ENCODE data around the gene YPEL4. TPM values are rescaled to one million over a fixed set of nuclear protein-coding genes. Genes with fewer than 3 reads are reported as not detected.

The YPEL4 gene
- total RNA-seq, 1 donor = 1.3 TPM

DNA sequence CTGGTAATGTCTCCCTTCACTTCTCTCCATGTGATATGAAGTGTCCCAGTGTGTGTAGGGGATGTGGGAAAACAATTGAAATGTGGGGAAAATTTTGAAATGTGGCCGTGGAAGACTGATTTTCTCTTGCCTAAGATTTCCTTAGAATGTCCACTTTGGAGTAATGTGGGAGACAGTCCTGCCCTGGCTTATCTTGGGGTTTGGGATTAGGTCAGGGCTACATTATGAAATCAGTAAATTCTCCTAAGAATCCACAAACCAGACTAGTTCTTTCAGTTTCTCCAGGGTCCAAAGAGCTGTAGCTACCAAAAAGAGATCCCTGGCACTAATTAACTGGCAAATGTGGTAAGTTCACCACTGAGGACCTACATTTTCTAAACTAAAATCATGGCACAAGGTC, 22.8 kb downstream of the YPEL4 start:
- Histone ChIP-seq H3K4me3 (ENCODE audit: low read length) (no peak overlapping the region), H3K27me3 (ENCODE audit: insufficient read depth, low read length) (no peaks in the 10 kb centered on the region), H3K9me3 (ENCODE audit: low read depth, low read length) (no peaks in the 10 kb centered on the region), H3K4me1 (ENCODE audit: insufficient read depth, low read length) (no peaks in the 10 kb centered on the region)

DNA sequence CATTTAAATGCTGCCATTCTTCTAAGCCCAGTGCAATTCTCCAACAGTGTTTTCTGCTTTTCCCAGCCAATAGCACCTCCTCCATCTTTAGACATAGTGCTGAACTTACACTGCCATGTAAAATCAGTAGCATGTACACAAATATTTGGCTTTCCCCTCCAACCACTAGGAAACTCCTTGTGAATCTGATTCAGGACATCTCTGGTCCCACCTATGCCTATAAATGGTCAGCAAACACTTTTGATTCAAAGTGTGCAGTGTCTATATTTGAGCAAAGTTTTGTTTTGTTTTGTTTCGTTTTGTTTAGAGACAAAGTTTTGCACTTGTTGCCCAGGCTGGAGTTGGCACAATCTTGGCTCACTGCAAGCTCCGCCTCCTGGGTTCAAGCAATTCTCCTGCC, 24.8 kb downstream of the YPEL4 start:
- Histone ChIP-seq H3K4me3 (ENCODE audit: low read length) (no peak overlapping the region), H3K4me1 (ENCODE audit: insufficient read depth, low read length) (no peaks in the 10 kb centered on the region), H3K27me3 (ENCODE audit: insufficient read depth, low read length) (no peaks in the 10 kb centered on the region), H3K9me3 (ENCODE audit: low read depth, low read length) (peaks cover 6% of the 10 kb centered on the region)

DNA sequence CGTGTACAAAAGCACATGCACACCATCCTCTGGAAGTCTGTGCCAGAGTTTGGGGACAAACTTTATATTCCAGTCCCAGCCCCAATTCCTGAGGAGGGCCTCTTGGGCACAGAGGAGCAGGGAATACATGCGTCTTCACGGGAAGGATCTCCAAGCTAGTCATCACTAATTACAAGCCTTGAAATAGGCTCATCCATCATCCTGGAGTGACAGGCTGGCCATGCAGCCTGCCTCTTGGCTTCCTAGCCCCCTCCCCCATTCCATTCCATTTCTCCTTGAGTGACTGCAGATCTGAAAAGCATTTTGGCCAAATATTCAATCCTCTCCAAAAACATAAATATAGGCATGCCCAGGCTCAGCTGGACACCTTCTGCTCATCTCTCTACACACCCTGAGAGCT, 27.4 kb downstream of the YPEL4 start:
- peaks cover 12% of the 10 kb centered on the region for H3K9me3 ChIP-seq (ENCODE audit: low read depth, low read length)
- no peak overlapping the region for H3K4me3 ChIP-seq (ENCODE audit: low read length)
- H3K27me3 ChIP-seq (ENCODE audit: insufficient read depth, low read length) = no peaks in the 10 kb centered on the region
- H3K4me1 ChIP-seq (ENCODE audit: insufficient read depth, low read length) = no peaks in the 10 kb centered on the region

- H3K27me3 ChIP-seq (ENCODE audit: insufficient read depth, low read length) = no peaks in the 10 kb centered on the region
- H3K9me3 ChIP-seq (ENCODE audit: low read depth, low read length) = peaks cover 12% of the 10 kb centered on the region
- H3K4me3 ChIP-seq (ENCODE audit: low read length) = no peak overlapping the region
- no peaks in the 10 kb centered on the region for H3K4me1 ChIP-seq (ENCODE audit: insufficient read depth, low read length)
These were observed 29.2 kb downstream of the YPEL4 start for GRCh38 chr11:57620467-57620866.

DNA sequence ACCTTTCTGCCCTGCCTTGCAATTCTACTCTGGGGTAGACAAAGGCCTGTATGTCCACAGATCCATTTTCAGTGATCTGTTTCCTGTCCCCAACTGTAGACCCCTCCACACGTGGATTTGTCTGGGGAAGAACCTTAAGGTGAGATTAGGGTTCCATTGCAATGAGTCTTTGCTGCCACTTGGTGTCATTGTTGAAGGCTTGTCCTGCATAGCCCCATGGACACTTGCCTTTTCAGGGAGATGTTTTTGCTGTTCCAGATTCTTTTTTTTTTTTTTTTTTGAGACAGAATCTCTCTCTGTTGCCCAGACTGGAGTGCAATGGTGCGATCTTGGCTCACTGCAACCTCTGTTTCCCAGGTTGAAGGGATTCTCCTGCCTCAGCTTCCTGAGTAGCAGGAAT, 30.4 kb downstream of the YPEL4 start:
- Histone ChIP-seq H3K9me3 (ENCODE audit: low read depth, low read length) (peaks cover 12% of the 10 kb centered on the region), H3K4me1 (ENCODE audit: insufficient read depth, low read length) (no peaks in the 10 kb centered on the region), H3K4me3 (ENCODE audit: low read length) (no peak overlapping the region), H3K27me3 (ENCODE audit: insufficient read depth, low read length) (no peaks in the 10 kb centered on the region)

DNA sequence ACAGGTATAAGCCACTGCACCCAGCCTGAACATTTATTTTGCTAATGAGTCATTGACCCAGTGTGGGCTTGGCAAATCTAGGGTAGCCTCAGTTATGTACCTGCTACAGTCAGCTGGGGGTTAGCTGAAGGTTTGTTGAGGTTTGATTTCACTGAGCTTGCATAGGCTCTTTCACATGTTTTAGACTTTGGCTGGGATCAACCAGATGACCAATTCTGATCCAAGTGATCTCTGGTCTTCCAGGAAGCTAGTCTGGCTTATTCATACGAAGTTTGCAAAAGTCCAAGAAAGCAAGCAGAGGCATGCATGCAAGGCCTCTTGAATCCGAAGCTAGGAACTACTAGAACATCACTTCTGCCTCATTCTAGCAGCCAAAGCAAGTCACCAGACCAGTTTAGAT, 31.3 kb downstream of the YPEL4 start:
- H3K4me3 ChIP-seq (ENCODE audit: low read length) = no peak overlapping the region
- peaks cover 12% of the 10 kb centered on the region for H3K9me3 ChIP-seq (ENCODE audit: low read depth, low read length)
- no peaks in the 10 kb centered on the region for H3K27me3 ChIP-seq (ENCODE audit: insufficient read depth, low read length)
- H3K4me1 ChIP-seq (ENCODE audit: insufficient read depth, low read length) = no peaks in the 10 kb centered on the region

DNA sequence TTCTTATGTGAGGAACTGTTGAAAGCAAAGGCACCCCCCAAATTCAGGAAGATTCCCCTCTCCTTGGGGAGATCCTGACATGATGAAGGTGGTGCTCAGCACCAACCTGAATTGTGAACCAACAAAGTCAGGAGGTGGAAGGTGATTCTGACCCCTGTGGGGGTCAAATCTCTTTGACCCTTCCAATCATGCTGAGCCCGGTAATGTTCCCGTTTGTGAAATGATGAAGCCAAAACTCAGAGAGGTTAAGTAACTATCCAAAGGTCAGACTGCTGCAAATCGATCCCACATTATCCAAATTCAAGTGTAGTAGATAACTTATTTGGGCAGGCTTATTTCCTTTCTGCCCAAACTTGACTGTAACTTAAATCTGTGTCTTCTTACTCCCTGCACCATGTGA, 33.1 kb downstream of the YPEL4 start:
- no peak overlapping the region for H3K4me3 ChIP-seq (ENCODE audit: low read length)

DNA sequence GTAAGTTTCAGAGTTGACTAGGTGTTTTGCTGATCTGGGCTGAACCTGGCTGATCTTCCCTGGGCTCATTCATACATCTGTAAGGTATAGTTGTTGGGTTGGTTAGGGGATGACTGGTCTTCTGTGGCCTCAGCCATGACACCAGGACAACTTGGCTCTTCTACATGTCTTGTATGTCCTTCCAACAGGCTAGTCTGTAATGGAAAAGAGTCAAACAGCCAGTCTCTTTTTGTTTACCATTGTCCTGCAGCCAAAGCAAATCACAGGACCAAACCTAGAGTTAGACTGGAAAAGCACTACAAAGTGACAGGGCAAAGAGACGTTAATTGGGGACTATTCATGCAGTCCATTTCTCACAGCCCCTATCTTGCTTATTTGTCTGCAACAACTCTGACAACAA, 34.4 kb downstream of the YPEL4 start:
- no peaks in the 10 kb centered on the region for H3K4me1 ChIP-seq (ENCODE audit: insufficient read depth, low read length)

More for the DNA sequence above, 33.1 kb downstream of the YPEL4 start:
- Histone ChIP-seq H3K4me1 (ENCODE audit: insufficient read depth, low read length) (no peaks in the 10 kb centered on the region), H3K9me3 (ENCODE audit: low read depth, low read length) (peaks cover 12% of the 10 kb centered on the region), H3K27me3 (ENCODE audit: insufficient read depth, low read length) (no peaks in the 10 kb centered on the region)

DNA sequence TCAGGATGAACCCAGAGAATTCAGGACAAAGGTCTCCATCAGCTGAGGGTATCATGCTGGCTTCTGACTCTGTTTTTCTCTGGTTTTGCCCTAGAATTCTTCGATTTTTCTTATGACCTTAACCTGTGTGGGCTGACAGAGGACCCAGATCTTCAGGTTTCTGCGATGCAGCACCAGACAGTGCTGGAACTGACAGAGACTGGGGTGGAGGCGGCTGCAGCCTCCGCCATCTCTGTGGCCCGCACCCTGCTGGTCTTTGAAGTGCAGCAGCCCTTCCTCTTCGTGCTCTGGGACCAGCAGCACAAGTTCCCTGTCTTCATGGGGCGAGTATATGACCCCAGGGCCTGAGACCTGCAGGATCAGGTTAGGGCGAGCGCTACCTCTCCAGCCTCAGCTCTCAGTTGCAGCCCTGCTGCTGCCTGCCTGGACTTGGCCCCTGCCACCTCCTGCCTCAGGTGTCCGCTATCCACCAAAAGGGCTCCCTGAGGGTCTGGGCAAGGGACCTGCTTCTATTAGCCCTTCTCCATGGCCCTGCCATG, 35.4 kb downstream of the YPEL4 start:
- Histone ChIP-seq H3K4me1 (ENCODE audit: insufficient read depth, low read length) (no peaks in the 10 kb centered on the region), H3K27me3 (ENCODE audit: insufficient read depth, low read length) (no peaks in the 10 kb centered on the region), H3K9me3 (ENCODE audit: low read depth, low read length) (peaks cover 1% of the 10 kb centered on the region), H3K4me3 (ENCODE audit: low read length) (no peak overlapping the region)

More for the DNA sequence above, 34.4 kb downstream of the YPEL4 start:
- Histone ChIP-seq H3K27me3 (ENCODE audit: insufficient read depth, low read length) (no peaks in the 10 kb centered on the region), H3K9me3 (ENCODE audit: low read depth, low read length) (peaks cover 11% of the 10 kb centered on the region), H3K4me3 (ENCODE audit: low read length) (no peak overlapping the region)

GRCh38 chr11:57610170-57610569, 39.5 kb downstream of the YPEL4 start:
- no peak overlapping the region for H3K4me3 ChIP-seq (ENCODE audit: low read length)
- H3K9me3 ChIP-seq (ENCODE audit: low read depth, low read length) = no peaks in the 10 kb centered on the region
- no peaks in the 10 kb centered on the region for H3K4me1 ChIP-seq (ENCODE audit: insufficient read depth, low read length)
- H3K27me3 ChIP-seq (ENCODE audit: insufficient read depth, low read length) = no peaks in the 10 kb centered on the region

DNA sequence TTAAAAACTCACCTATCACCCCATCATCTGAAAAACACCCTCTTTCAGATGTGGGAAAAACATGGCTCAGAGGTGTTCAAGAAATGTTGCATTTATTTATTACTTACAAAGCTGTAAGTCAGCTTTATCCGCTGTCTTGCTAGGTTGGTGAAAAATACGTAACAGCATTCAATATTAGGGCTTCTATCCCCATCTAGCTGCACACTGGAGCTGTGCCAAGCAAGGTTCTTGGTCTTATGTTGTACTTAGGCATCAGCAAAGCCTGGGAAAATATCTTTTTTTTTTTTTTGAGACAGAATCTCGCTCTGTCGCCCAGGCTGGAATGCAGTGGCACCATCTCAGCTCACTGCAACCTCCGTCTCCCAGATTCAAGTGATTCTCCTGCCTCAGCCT, 44.7 kb downstream of the YPEL4 start:
- H3K27me3 ChIP-seq (ENCODE audit: insufficient read depth, low read length) = no peaks in the 10 kb centered on the region
- no peak overlapping the region for H3K4me3 ChIP-seq (ENCODE audit: low read length)
- no peaks in the 10 kb centered on the region for H3K9me3 ChIP-seq (ENCODE audit: low read depth, low read length)
- peaks cover 5% of the 10 kb centered on the region for H3K4me1 ChIP-seq (ENCODE audit: insufficient read depth, low read length)

GRCh38 chr11:57604296-57605027, 45.2 kb downstream of the YPEL4 start:
- H3K4me1 ChIP-seq (ENCODE audit: insufficient read depth, low read length) = peaks cover 7% of the 10 kb centered on the region
- H3K27me3 ChIP-seq (ENCODE audit: insufficient read depth, low read length) = no peaks in the 10 kb centered on the region
- H3K4me3 ChIP-seq (ENCODE audit: low read length) = no peak overlapping the region
- no peaks in the 10 kb centered on the region for H3K9me3 ChIP-seq (ENCODE audit: low read depth, low read length)

- Histone ChIP-seq H3K9me3 (ENCODE audit: low read depth, low read length) (no peaks in the 10 kb centered on the region), H3K4me3 (ENCODE audit: low read length) (no peak overlapping the region), H3K27me3 (ENCODE audit: insufficient read depth, low read length) (peaks cover 4% of the 10 kb centered on the region), H3K4me1 (ENCODE audit: insufficient read depth, low read length) (peaks cover 19% of the 10 kb centered on the region)
These were observed 48.4 kb downstream of the YPEL4 start for GRCh38 chr11:57601297-57601696.

- Histone ChIP-seq H3K4me1 (ENCODE audit: insufficient read depth, low read length) (peaks cover 15% of the 10 kb centered on the region), H3K9me3 (ENCODE audit: low read depth, low read length) (no peaks in the 10 kb centered on the region), H3K4me3 (ENCODE audit: low read length) (no peak overlapping the region), H3K27me3 (ENCODE audit: insufficient read depth, low read length) (peaks cover 4% of the 10 kb centered on the region)
These were observed 50.3 kb downstream of the YPEL4 start for GRCh38 chr11:57599381-57599780.

DNA sequence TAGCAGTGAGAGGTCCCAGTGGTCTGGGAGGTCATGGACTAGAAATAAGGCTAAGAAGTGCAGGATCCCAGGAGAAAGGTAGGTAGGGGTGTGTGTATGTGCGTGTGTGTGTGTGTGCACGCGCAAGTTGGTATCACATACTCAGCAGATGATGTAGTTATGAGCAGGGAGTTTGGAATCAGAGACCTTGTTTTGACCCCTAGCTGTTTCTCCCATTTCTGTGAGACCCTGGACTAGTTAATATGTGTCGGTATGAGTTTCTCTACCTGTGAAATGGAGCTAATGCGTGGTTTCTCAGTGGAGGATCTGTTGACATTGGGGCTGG, 50.9 kb downstream of the YPEL4 start:
- Histone ChIP-seq H3K4me1 (ENCODE audit: insufficient read depth, low read length) (peaks cover 14% of the 10 kb centered on the region), H3K4me3 (ENCODE audit: low read length) (peak overlapping the region; percentile 24), H3K9me3 (ENCODE audit: low read depth, low read length) (no peaks in the 10 kb centered on the region), H3K27me3 (ENCODE audit: insufficient read depth, low read length) (peaks cover 4% of the 10 kb centered on the region)
